Measurements from ENCODE around the gene ANO10. TPM values are rescaled to one million over a fixed set of nuclear protein-coding genes. Genes with fewer than 3 reads are reported as not detected.
A peak's percentile ranks its signal among the peaks of the same experiment; 100 is the strongest.
"Not testable (repeated sequence)": the region's sequence is repeated elsewhere in the genome, so short reads cannot be mapped to it uniquely, and the experiment has no call there.

The ANO10 gene
- total RNA-seq, 2 experiments from 2014 or later = 8.4 to 8.5 TPM

GRCh38 chr3:43477600-43477999 lies 144.2 kb downstream of the ANO10 start:
- H3K4me1 Mint-ChIP-seq (ENCODE audit: low read depth) = peaks cover 32% of the 10 kb centered on the region

DNA sequence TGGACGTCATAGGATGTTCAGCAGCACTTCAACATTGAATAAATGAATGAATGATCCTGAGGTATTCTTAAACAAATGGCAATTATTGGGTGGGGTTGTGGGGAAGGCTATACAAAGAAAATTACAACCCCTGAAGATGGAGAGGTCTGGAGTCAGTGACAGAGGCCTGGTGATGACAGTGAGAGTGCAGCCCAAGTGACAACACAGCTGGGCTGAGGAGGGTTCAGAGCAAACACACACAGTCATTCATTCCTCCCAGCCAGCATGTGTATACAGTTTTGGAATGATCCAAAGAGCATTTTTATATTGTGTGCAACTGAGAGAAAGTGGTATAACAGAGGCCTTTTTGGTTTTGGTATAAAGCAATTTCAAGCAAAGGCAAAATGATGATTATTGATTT lies 148.1 kb downstream of the ANO10 start:
- ChIA-PET CTCF (no interaction called here), POLR2A (no interaction called here)
- Mint-ChIP-seq H3K9me3 (no peaks in the 10 kb centered on the region), H3K4me3 (no peak overlapping the region), H3K27ac (no peak overlapping the region), H3K4me1 (ENCODE audit: low read depth) (peaks cover 24% of the 10 kb centered on the region), H3K36me3 (peaks cover 1% of the 10 kb centered on the region), H3K27me3 (no peaks in the 10 kb centered on the region)
- no peak for DNase-seq
- intact Hi-C loops (cut with micrococcal nuclease) = no loop called here

More at GRCh38 chr3:43477600-43477999, 144.2 kb downstream of the ANO10 start:
- Mint-ChIP-seq H3K4me3 (peak overlapping the region; percentile 11), H3K27ac (peak overlapping the region; percentile 88), H3K9me3 (no peaks in the 10 kb centered on the region), H3K36me3 (no peaks in the 10 kb centered on the region), H3K27me3 (no peaks in the 10 kb centered on the region)
- ChIA-PET CTCF (interaction anchor here (0.6 to 1.1 kb wide), 3 partner anchors 34 to 254 kb away, joined by 3 to 4 read pairs (median 3); no protein-coding TSS in a partner anchor), POLR2A (no interaction called here)
- DNase-seq = peak; percentile 80
- intact Hi-C loops (cut with micrococcal nuclease) = loop anchor here (2.0 kb wide), 1 partner anchor 27 kb away; no protein-coding TSS in a partner anchor

- H3K27me3 Mint-ChIP-seq = no peaks in the 10 kb centered on the region
- H3K9me3 Mint-ChIP-seq = no peaks in the 10 kb centered on the region
- no peak for DNase-seq
- CTCF ChIA-PET = no interaction called here
- H3K36me3 Mint-ChIP-seq = peaks cover 1% of the 10 kb centered on the region
- intact Hi-C loops (cut with micrococcal nuclease) = no loop called here
- peaks cover 19% of the 10 kb centered on the region for H3K4me1 Mint-ChIP-seq (ENCODE audit: low read depth)
- POLR2A ChIA-PET = no interaction called here
- H3K27ac Mint-ChIP-seq = no peak overlapping the region
- H3K4me3 Mint-ChIP-seq = no peak overlapping the region
Measured at GRCh38 chr3:43473244-43473643, 148.6 kb downstream of the ANO10 start.

DNA sequence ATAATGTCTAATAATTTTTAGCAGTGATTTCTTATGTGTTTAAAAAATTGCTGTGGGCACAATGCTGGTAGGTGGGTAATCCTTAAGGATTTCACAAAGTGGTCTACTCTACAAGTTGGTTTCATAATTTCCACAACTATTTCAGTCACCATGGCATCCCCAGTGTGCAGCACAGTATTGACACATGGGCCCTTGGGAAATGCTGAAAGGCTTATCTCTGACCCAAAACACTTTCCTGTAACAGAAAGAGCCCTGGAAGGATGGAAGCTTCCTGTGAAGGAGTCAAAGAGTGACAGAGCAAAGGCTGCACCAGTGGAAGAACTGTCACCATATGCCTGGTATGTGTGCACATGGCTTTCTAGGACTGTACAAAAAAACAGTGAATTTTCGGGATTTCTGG lies 153.7 kb downstream of the ANO10 start:
- H3K9me3 Mint-ChIP-seq = no peaks in the 10 kb centered on the region
- CTCF ChIA-PET = interaction anchor here (1.4 kb wide), 1 partner anchor 35 kb away, joined by 3 read pairs; no protein-coding TSS in a partner anchor
- H3K36me3 Mint-ChIP-seq = peaks cover 11% of the 10 kb centered on the region
- no peak overlapping the region for H3K4me3 Mint-ChIP-seq
- POLR2A ChIA-PET = no interaction called here
- no peak for DNase-seq
- H3K4me1 Mint-ChIP-seq (ENCODE audit: low read depth) = peaks cover 4% of the 10 kb centered on the region
- no peak overlapping the region for H3K27ac Mint-ChIP-seq
- intact Hi-C loops (cut with micrococcal nuclease) = no loop called here
- H3K27me3 Mint-ChIP-seq = no peaks in the 10 kb centered on the region

DNA sequence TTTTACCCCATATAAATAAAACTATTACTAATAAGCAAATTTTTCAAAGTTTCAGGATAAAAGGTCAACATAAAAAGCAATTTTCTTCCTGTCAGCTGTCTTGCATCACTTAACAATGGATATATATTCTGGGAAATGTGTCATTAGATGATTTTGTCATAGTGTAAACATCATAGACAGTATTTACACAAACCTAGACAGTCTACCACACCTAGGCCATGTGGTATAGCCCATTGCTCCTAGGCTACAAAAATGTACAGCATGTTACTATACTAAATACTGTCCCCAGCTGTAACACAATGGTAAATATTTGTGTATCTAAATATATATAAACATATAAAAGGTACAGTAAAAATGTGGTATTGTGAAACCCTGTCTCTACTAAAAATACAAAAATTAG lies 156.7 kb downstream of the ANO10 start:
- H3K4me3 Mint-ChIP-seq = no peak overlapping the region
- H3K9me3 Mint-ChIP-seq = peaks cover 6% of the 10 kb centered on the region
- POLR2A ChIA-PET = no interaction called here

GRCh38 chr3:43462566-43462965 lies 159.2 kb downstream of the ANO10 start:
- POLR2A ChIA-PET; H3K27ac Mint-ChIP-seq; DNase-seq; H3K9me3 Mint-ChIP-seq; intact Hi-C loops (cut with micrococcal nuclease); H3K27me3 Mint-ChIP-seq; H3K4me3 Mint-ChIP-seq; H3K4me1 Mint-ChIP-seq (ENCODE audit: low read depth); CTCF ChIA-PET: not testable (repeated sequence)
- peaks cover 20% of the 10 kb centered on the region for H3K36me3 Mint-ChIP-seq

More for the DNA sequence above, 156.7 kb downstream of the ANO10 start:
- H3K27ac Mint-ChIP-seq = no peak overlapping the region
- no peak for DNase-seq
- peaks cover 21% of the 10 kb centered on the region for H3K36me3 Mint-ChIP-seq
- H3K27me3 Mint-ChIP-seq = no peaks in the 10 kb centered on the region
- peaks cover 4% of the 10 kb centered on the region for H3K4me1 Mint-ChIP-seq (ENCODE audit: low read depth)
- intact Hi-C loops (cut with micrococcal nuclease) = no loop called here
- CTCF ChIA-PET = no interaction called here

- ChIA-PET CTCF (no interaction called here), POLR2A (no interaction called here)
- Mint-ChIP-seq H3K4me1 (ENCODE audit: low read depth) (peaks cover 4% of the 10 kb centered on the region), H3K27ac (no peak overlapping the region), H3K9me3 (peaks cover 6% of the 10 kb centered on the region), H3K4me3 (no peak overlapping the region), H3K27me3 (no peaks in the 10 kb centered on the region), H3K36me3 (peaks cover 20% of the 10 kb centered on the region)
- no peak for DNase-seq
- intact Hi-C loops (cut with micrococcal nuclease) = no loop called here
Measured at GRCh38 chr3:43461345-43461744, 160.5 kb downstream of the ANO10 start.

DNA sequence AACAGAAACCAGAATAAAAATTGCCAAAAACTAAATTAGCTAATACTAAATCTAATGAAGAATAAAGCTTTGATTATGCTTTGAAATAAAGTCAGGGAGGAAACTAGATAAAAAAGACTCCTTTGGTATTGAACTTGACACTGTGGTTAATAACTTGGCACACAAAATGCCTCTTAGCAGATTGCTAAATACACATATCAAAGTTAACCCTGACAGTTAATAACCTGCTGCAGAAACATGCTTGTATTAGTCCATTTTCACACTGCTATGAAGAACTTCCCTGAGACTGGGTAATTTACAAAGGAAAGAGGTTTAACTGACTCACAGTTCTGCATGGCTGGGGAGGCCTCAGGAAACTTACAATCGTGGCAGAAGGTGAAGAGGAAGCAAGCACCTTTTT lies 164.8 kb downstream of the ANO10 start:
- H3K9me3 Mint-ChIP-seq; intact Hi-C loops (cut with micrococcal nuclease); POLR2A ChIA-PET: not testable (repeated sequence)

DNA sequence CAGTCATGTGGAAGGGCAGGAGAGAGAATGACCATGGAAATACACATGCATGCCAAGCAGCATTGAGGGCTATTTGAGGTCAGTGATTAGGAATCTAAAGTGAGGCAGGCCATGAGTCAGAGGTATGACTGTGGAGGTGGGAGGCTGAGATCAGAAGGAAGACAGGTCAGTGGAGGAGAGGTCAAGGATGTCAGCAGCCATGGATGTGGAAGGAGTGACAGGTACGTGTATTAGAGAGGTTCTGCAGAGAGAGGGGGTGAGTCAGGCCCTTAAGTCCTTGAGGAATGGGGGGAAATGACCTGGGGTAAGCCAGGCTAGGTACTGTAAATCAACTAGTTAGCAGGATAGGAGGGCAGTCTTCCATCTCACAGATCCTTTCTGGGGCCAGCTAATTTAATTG lies 166.6 kb downstream of the ANO10 start:
- CTCF ChIA-PET = no interaction called here
- POLR2A ChIA-PET = no interaction called here
- Mint-ChIP-seq H3K9me3 (no peaks in the 10 kb centered on the region), H3K4me1 (ENCODE audit: low read depth) (peaks cover 4% of the 10 kb centered on the region), H3K27me3 (no peaks in the 10 kb centered on the region), H3K36me3 (no peaks in the 10 kb centered on the region), H3K4me3 (no peak overlapping the region), H3K27ac (no peak overlapping the region)
- DNase-seq = no peak
- intact Hi-C loops (cut with micrococcal nuclease) = no loop called here

More for the DNA sequence above, 164.8 kb downstream of the ANO10 start:
- H3K4me1 Mint-ChIP-seq (ENCODE audit: low read depth); H3K4me3 Mint-ChIP-seq; H3K36me3 Mint-ChIP-seq; CTCF ChIA-PET; H3K27me3 Mint-ChIP-seq; DNase-seq; H3K27ac Mint-ChIP-seq: not testable (repeated sequence)

GRCh38 chr3:43453981-43454380 lies 167.8 kb downstream of the ANO10 start:
- POLR2A ChIA-PET = no interaction called here
- CTCF ChIA-PET = no interaction called here
- no peak overlapping the region for H3K4me3 Mint-ChIP-seq
- H3K36me3 Mint-ChIP-seq = no peaks in the 10 kb centered on the region
- no peaks in the 10 kb centered on the region for H3K9me3 Mint-ChIP-seq
- no peaks in the 10 kb centered on the region for H3K27me3 Mint-ChIP-seq
- H3K27ac Mint-ChIP-seq = no peak overlapping the region
- intact Hi-C loops (cut with micrococcal nuclease) = no loop called here
- DNase-seq = no peak
- peaks cover 4% of the 10 kb centered on the region for H3K4me1 Mint-ChIP-seq (ENCODE audit: low read depth)

- POLR2A ChIA-PET = no interaction called here
Measured at GRCh38 chr3:43451670-43452254, 170.0 kb downstream of the ANO10 start.

GRCh38 chr3:43448098-43448497 lies 173.7 kb downstream of the ANO10 start:
- Mint-ChIP-seq H3K9me3 (no peaks in the 10 kb centered on the region), H3K27me3 (no peaks in the 10 kb centered on the region), H3K36me3 (no peaks in the 10 kb centered on the region), H3K4me3 (no peak overlapping the region), H3K27ac (no peak overlapping the region), H3K4me1 (ENCODE audit: low read depth) (peaks cover 9% of the 10 kb centered on the region)
- intact Hi-C loops (cut with micrococcal nuclease) = no loop called here
- ChIA-PET POLR2A (no interaction called here), CTCF (no interaction called here)
- no peak for DNase-seq

More at GRCh38 chr3:43451670-43452254, 170.0 kb downstream of the ANO10 start:
- Mint-ChIP-seq H3K4me1 (ENCODE audit: low read depth) (peaks cover 9% of the 10 kb centered on the region), H3K4me3 (no peak overlapping the region), H3K27me3 (no peaks in the 10 kb centered on the region), H3K27ac (no peak overlapping the region), H3K36me3 (no peaks in the 10 kb centered on the region), H3K9me3 (no peaks in the 10 kb centered on the region)
- intact Hi-C loops (cut with micrococcal nuclease) = no loop called here
- CTCF ChIA-PET = interaction anchor here (1.3 kb wide), 1 partner anchor 289 kb away, joined by 3 read pairs; no protein-coding TSS in a partner anchor
- no peak for DNase-seq

DNA sequence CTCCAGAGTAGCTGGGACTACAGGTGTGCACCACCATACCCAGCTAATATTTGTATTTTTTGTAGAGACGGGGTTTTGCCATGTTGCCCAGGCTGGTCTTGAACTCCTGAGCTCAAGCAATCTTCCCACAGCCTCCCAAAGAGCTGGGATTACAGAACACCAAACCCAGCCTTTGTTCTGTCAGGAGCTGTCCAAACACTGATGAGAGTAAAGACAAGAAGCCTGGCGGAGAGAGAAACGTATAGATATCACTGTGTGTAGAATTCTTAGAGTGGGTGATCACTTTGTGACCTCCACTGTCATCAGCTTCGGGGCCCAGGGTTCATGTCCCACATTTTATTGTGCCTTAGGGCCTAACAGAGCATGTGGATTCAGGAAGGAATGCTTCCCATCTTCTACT lies 176.0 kb downstream of the ANO10 start:
- ChIA-PET POLR2A (no interaction called here), CTCF (interaction anchor here (0.6 kb wide), 1 partner anchor 8 kb away, joined by 3 read pairs; no protein-coding TSS in a partner anchor)
- DNase-seq = no peak
- Mint-ChIP-seq H3K4me1 (ENCODE audit: low read depth) (peaks cover 10% of the 10 kb centered on the region), H3K27me3 (no peaks in the 10 kb centered on the region), H3K4me3 (no peak overlapping the region), H3K9me3 (no peaks in the 10 kb centered on the region), H3K27ac (no peak overlapping the region), H3K36me3 (no peaks in the 10 kb centered on the region)
- intact Hi-C loops (cut with micrococcal nuclease) = no loop called here
